Hematopoietic multipotent progenitor cell treated with erythropoietin and hydrocortisone succinate and interleukin-3 and kit ligand, for 17 days (in vitro differentiated cells): ENCODE results near the gene RNF17.

Experiments
- DNase-seq: peaks from one replicate; pipeline ENCODE4 v3.0.0-alpha.2; 2015; ENCODE audit warnings: low spot score

Gene RNF17

DNA sequence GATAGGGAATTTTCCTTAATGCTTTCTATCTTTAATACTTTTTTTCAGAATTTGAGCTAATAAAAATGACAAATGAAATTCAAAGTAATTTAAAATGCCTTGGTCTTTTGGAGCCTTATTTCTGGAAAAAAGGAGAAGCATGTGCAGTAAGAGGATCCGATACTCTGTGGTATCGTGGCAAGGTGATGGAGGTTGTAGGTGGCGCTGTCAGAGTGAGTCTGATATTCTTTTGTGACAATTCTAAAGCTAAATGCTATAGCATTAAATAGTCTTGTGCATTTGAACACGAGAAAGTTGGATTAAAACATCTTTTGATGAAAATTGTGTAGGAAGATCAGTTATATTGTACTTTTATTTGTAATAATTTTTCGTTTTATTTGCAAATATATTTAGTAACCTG is 95.0 kb downstream of the RNF17 start:
- no peak for DNase-seq

- no peak for DNase-seq
Measured at GRCh38 chr13:24860770-24861169, 96.8 kb downstream of the RNF17 start.

- no peak for DNase-seq
Measured at GRCh38 chr13:24861617-24862362, 97.8 kb downstream of the RNF17 start.

- DNase-seq: no peak
Measured at GRCh38 chr13:24863748-24864540, 100.0 kb downstream of the RNF17 start.

DNA sequence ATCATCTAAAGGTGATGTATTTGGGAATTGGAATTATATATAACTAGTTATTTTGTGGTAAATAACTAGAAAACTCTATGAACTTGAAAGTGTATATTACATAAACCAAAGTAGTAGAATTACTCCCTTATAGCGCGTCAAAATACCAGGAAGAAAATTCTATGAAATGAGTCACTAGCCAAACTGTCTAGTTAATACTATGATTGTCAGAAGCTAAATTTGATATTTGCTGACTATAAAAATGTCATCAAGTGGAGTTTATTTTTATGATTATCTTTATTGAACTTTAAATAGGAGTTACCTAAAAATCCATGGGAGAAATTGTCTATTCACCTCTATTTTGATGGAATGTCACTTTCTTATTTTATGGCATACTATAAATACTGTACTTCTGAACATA is 100.6 kb downstream of the RNF17 start:
- DNase-seq: no peak

- DNase-seq: no peak
Measured at GRCh38 chr13:24865163-24865953, 101.4 kb downstream of the RNF17 start.

DNA sequence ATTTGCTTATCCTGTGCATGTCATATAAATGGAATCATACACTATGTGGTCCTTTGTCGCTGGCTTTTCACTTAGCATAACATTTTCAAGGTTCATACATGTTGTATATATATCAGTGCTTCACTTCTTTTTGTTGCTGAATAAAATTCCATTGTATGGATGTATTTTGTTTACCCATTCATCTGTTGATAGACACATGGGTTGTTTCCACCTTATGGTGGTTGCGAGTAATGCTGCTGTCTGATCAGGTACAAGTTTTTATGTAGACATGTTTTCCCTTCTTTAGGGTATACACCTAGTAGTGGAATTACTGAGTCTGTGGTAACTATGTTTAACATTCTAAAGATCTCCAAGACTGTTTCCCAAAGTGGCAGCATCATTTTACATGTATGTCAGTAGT is 102.5 kb downstream of the RNF17 start:
- DNase-seq: no peak

- DNase-seq: no peak
Measured at GRCh38 chr13:24868874-24869273, 104.9 kb downstream of the RNF17 start.

- no peak for DNase-seq
Measured at GRCh38 chr13:24870380-24870760, 106.4 kb downstream of the RNF17 start.

GRCh38 chr13:24875566-24875965 is 111.6 kb downstream of the RNF17 start:
- DNase-seq: no peak

- DNase-seq: no peak
Measured at GRCh38 chr13:24877531-24877930, 113.6 kb downstream of the RNF17 start.

- DNase-seq: no peak
Measured at GRCh38 chr13:24878340-24878739, 114.4 kb downstream of the RNF17 start.

DNA sequence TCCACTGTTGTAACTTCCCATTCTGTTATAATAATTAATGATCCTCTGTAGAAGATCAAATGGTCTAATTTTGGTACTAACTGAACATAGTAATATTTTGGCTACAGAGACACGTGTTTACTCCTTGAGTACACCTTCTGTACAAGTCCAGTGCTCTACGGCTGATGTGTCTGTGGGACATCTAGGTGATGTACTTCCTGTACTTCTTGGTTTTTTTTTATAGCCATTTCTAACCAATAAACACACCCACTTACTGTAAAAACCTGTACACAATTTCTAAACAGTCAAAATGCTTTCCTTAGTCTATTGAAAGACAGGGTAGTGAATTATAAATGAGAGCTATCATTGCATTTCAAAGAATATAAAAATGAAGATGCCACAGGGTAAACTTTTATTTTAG is 118.7 kb downstream of the RNF17 start:
- no peak for DNase-seq

GRCh38 chr13:24887759-24888158 is 123.8 kb downstream of the RNF17 start:
- no peak for DNase-seq

DNA sequence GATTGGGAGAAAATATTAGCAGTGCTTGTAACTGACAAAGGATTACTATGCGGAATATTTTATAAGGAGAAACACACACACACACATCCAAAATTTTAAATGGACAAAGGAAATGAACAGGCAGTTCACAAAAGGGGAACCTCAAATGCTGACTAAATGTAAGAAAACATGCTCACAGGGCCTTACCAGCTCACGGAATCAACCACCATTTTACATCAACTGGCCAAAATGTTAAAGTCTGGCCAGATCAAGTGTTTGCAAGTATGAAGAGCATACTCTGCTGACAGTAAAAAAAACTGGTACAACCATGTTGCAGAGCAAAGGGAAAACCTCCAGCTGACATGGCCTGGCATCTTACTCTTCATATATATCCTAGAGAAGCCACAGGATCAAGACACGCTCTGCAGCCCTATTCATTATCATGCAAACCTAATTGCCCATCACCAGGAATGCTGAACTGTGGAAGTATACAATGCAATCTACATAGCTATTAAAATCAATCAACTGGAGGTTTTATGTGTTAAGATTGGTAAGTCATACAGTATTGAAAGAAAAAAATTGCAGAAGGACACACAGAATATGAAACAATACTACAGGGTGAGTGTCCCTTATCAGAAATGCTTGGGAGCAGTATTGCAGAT is 124.4 kb downstream of the RNF17 start:
- no peak for DNase-seq

GRCh38 chr13:24890256-24890655 is 126.3 kb downstream of the RNF17 start:
- no peak for DNase-seq

DNA sequence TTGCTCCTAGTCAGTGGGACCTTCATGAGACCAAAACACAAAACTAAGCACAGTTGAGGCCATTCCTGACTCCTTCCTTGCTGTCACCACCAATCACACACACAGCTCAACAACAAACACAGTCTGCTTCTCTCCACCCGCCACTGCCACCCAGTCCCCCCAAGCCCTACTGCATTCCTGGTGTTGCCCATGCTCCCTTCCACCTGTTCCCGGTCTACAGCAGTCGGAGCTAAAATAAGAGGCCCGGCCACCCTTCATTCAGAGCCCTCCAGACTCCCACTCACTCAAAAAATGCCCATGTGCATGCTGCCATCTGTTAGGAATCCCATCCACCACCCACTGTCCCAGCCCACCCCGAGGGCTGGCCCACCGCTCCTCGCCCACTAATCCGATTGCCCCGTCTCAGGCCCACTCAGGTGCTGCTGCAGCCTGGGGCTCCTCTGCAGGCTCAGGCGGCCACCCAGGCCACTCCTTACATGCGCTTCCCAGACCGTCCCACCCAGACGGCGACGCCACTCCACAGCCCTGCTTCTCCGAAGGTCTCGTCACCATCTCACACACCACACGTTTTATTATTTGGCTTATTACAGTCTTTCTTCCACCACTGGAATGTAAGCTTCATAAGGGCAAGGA is 127.6 kb downstream of the RNF17 start:
- DNase-seq: no peak

DNA sequence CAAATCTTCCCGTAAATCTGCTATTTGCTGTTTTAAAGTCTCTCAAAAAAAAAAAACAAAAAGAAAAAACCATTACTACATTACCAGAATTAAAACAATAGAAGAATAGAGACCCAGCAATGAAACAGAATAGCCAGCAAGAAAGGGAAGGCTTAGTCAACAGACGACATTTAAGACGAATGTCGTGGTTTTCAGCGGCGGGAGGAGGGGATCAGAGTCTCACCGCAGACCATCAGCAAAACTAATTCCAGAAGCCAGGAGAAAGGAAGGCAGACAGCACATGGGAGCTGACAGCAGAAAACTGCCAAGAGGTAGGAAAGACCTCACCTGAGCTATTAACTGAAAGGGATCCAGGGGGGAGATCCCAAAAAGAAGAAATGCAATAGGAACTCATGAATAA is 128.9 kb downstream of the RNF17 start:
- DNase-seq: no peak

GRCh38 chr13:24893863-24894262 is 129.9 kb downstream of the RNF17 start:
- no peak for DNase-seq

GRCh38 chr13:24894277-24894971 is 130.5 kb downstream of the RNF17 start:
- DNase-seq: no peak

DNA sequence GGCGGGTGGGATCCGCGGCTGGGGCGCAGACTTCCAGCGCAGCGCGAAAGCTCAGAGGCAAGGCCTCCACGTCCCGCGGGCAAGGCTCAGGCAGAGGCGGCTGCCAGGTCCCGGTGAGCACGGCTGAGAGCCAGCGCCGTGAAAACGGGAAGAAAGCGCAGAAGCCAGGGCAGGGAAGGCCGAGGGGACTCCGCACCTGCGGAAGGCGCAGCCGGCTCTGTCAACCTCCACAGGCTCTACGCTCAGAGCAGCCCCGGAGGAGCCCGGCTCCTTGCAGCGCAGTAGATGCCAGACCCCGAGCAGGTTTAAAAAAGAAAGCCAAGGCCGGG is 131.0 kb downstream of the RNF17 start:
- DNase-seq: no peak
